Fibroblast of skin of left quadriceps (primary cell): Measurements from ENCODE around the gene PAQR9.

Experiments
- DNase-seq, 2 experiments: peaks; one replicate each; pipeline ENCODE4 v3.0.0-alpha.2; 2013; ENCODE audit warnings: low read depth in 2 of 2

The PAQR9 gene

DNA sequence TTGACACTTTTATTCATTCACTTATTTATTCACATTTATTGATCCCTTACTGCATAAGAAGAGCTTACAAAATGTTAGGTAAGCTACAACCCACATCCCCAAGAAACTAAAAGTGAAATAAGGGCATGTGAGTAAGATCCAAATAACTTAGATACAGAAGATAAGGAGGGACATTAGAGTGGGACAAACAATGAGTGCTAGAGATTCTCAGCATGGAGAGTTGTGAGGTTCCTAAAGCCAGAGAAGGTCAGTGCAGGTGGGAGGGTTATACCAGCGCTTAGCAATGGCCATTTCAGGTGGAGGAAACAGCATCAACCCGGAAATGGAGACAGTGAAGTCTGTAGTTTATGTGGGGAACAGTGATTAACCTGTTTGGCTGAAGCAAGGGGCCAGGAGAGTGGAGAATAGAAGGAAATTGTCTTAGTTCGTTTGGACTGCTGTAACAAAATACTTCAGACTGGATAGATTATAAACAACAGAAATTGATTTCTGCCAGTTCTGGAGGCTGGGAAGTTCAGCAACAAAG is 49.1 kb downstream of the PAQR9 start:
- no peak for DNase-seq

DNA sequence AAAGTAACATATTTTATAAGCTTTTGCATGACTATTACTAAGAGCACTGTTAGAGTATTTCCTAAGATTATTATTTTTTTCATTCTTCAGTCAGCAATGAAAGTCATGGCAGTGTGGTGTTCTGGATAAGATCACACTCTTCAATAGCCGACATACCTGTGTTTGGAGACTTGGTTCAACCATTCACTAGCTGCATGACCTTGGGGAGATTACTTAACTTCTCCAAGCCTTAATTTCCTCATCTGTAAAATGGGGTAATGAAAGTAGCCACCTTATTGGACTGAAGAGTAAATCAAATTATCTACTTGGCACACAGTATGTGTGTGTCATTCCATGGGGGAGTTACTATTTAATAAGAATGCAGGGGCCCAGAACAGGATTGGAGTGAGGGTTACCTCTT is 50.0 kb downstream of the PAQR9 start:
- DNase-seq = no peak

DNA sequence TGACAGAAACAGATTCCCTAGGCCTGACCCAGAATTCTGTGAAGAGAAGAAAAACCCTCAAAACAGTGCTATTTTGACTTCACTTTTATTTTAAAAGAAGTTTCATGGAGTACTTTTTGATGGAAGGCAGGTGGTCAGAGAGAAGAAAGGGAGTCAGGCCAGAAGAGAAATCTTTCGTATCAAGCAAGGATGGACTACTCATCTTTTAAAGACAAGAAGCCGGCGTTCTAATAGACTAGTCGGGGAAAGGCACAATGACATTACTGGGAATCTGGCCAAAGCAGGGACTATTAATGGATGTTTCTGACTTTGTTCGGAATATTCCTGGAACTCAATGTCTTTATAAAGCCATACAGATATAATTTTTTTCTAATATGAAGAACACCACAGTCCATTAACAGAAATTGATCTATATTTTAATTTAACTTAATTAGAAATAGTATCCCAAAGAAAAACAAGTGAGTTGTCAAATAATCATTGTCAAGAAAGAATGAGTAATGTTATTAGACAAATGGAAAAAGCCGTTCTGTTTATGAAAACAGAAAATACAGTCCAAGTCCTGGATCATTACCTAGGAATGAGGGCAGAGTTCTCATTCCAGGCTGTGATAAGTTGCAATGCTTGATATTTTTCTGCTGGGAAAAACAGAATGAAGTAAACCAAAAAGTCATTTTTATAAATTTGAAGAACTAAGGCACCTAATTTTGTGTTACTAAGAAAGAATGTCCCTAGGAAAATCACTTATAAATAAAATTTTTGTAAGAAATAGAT is 50.9 kb downstream of the PAQR9 start:
- no peak for DNase-seq
